Measurements from ENCODE around the gene WBP1L.
"Not testable (repeated sequence)": the region's sequence is repeated elsewhere in the genome, so short reads cannot be mapped to it uniquely, and the experiment has no call there.

Gene WBP1L

DNA sequence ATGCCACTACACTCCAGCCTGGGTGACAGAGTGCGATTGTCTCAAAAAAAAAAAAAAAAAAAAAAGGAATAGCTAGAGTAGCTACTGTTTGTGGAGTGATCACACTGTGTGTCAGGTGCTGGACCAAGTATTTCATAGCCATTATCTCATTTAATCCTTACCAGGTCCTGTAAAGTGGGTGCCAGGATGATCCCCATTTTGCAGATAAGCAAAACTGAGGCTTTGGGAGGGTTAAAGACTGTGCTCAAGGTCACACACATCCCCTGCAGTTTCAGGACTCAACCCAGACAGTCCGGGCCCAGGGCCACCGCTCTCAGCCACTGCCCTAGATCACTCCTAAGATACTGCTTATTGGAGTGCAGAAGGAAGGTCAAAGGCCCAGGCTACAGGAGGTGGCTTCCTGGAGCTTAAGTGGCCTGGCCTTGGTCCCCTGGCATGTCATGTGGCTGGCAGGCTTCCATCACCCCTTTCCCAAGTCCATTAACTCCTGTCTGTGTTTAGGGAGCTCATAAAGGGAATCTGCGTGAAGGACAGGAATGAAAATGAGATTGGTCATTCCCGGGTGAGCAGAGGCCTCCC lies 12.4 kb upstream of the WBP1L start:
- DNase-seq (ENCODE audit: low read depth in 2 of 2), result no peak
- H3K4me3 ChIP-seq (replicated peaks in 1 of 2; ENCODE audit: low read depth in 2 of 2, low read length in 2 of 2), result no peak overlapping the region
- TF ChIP-seq CTCF (IDR thresholded peaks at IDR 0.05; ENCODE audit: low read depth, low read length), result no peak

GRCh38 chr10:102732661-102733060 lies 11.1 kb upstream of the WBP1L start:
- no peak for DNase-seq (ENCODE audit: low read depth in 2 of 2)
- H3K4me3 ChIP-seq (replicated peaks in 1 of 2; ENCODE audit: low read depth in 2 of 2, low read length in 2 of 2), result no peak overlapping the region
- no peak for TF ChIP-seq CTCF (IDR thresholded peaks at IDR 0.05; ENCODE audit: low read depth, low read length)

- TF ChIP-seq CTCF (IDR thresholded peaks at IDR 0.05; ENCODE audit: low read depth, low read length), result no peak
- DNase-seq (ENCODE audit: low read depth in 2 of 2), result peak in 1 of 2 donors; percentile 11
- H3K4me3 ChIP-seq (replicated peaks in 1 of 2; ENCODE audit: low read depth in 2 of 2, low read length in 2 of 2), result no peak overlapping the region
Observed at GRCh38 chr10:102735065-102735562, 8.6 kb upstream of the WBP1L start.

DNA sequence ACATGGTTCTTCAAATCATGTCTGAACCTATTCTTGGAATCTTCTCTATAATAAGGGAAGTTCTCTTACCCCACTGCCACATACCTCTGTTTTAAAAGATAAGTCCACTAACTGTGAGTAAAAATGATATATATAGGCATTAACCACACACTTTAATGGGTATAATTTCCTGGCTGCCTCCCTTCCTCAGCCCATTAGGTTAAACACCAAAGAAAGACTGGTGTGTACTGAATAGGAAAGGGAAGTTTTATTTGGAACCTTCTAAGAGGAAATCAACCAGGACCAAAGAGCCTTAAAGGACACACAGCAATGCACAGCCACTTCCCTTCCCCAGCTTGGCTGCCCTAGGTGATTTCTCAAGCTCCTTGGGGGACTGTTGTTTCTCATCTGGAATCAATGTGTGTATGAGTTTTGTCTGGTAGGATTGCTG lies 5.0 kb upstream of the WBP1L start:
- no peak overlapping the region for H3K4me3 ChIP-seq (replicated peaks in 1 of 2; ENCODE audit: low read depth in 2 of 2, low read length in 2 of 2)
- DNase-seq (ENCODE audit: low read depth in 2 of 2), result no peak
- no peak for TF ChIP-seq CTCF (IDR thresholded peaks at IDR 0.05; ENCODE audit: low read depth, low read length)

- TF ChIP-seq CTCF (IDR thresholded peaks at IDR 0.05; ENCODE audit: low read depth, low read length), result no peak
- H3K4me3 ChIP-seq (replicated peaks in 1 of 2; ENCODE audit: low read depth in 2 of 2, low read length in 2 of 2), result no peak overlapping the region
- no peak for DNase-seq (ENCODE audit: low read depth in 2 of 2)
Observed at GRCh38 chr10:102740229-102740628, 3.5 kb upstream of the WBP1L start.

DNA sequence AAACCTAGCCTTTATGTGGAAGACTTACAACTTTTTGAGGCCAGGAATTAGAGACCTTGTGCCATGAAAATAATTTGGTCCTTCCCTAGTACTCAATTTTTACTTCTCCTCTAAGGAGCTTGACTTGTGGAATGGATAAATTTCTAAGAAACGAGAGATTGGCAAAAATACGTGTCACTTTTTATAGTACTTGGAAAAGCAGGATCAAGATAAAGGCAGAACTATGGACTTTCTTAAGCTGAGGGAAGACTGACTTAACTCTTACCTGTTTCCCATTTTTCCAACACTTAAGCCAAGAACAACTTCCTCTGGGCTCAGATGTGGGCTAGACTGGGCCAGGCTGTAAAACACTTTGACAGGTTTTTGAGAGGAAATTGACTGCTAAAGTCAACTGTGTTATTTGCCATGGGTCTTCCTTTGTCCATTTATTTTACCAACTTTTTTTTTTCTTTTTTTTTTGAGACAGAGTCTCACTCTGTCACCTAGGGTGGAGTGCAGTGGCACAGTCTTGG lies 2.0 kb upstream of the WBP1L start:
- no peak for TF ChIP-seq CTCF (IDR thresholded peaks at IDR 0.05; ENCODE audit: low read depth, low read length)
- no peak overlapping the region for H3K4me3 ChIP-seq (replicated peaks in 1 of 2; ENCODE audit: low read depth in 2 of 2, low read length in 2 of 2)
- DNase-seq (ENCODE audit: low read depth in 2 of 2), result no peak

DNA sequence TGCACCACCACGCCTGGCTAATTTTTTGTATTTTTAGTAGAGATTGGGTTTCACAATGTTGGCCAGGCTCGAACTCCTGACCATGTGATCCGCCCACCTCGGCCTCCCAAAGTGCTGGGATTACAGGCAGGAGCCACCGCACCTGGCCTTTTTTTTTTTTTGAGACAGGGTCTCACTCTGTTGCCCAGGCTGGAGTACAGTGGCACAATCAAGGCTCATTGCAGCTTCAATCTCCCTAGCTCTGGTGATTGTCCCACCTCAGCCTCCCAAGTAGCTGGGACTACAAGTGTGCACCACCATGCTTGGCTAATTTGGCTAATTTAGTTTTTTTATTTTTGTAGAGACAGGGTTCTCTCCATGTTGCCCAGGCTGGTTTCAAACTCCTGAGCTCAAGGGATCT lies 1.4 kb upstream of the WBP1L start:
- DNase-seq (ENCODE audit: low read depth in 2 of 2); H3K4me3 ChIP-seq (replicated peaks in 1 of 2; ENCODE audit: low read depth in 2 of 2, low read length in 2 of 2): not testable (repeated sequence)
